ENCODE data around the gene GALNT2. TPM values are rescaled to one million over a fixed set of nuclear protein-coding genes. Genes with fewer than 3 reads are reported as not detected.

Gene GALNT2
- total and polyA plus RNA-seq, 12 donors, result 9.7 to 35.1 (median 25.8) TPM

DNA sequence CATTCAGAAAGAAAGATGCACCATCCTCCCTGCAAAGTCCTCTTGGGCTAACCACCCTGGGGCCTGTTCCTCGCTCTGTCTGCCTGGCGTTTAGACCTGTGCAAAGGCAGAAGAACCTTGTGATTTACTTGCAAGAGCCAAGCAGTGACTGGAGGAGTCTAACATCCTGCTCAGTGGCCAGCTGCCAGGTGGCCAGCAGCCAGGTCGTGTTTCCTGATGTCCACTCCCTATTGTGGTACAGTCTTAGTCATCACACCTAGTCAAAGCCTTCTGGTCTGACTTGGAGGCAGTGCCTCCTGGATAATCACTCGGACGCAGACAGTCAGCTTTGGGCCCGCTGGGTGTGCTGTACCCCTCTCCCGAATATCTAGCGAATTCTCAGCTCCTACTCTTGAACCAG, 241.0 kb downstream of the GALNT2 start:
- Histone ChIP-seq H3K27me3 (peaks cover 0 to 12% (median 0%) of the 10 kb centered on the region in 7 donors), H3K4me3 (no peak overlapping the region), H3K4me1 (peaks cover 0 to 30% (median 9%) of the 10 kb centered on the region in 9 donors), H3K9me3 (no peaks in the 10 kb centered on the region), H3K27ac (no peak overlapping the region), H3K36me3 (no peaks in the 10 kb centered on the region)
- peak; percentile 40 to 87 (median 71) for ATAC-seq
- TF ChIP-seq, protein P1, sequence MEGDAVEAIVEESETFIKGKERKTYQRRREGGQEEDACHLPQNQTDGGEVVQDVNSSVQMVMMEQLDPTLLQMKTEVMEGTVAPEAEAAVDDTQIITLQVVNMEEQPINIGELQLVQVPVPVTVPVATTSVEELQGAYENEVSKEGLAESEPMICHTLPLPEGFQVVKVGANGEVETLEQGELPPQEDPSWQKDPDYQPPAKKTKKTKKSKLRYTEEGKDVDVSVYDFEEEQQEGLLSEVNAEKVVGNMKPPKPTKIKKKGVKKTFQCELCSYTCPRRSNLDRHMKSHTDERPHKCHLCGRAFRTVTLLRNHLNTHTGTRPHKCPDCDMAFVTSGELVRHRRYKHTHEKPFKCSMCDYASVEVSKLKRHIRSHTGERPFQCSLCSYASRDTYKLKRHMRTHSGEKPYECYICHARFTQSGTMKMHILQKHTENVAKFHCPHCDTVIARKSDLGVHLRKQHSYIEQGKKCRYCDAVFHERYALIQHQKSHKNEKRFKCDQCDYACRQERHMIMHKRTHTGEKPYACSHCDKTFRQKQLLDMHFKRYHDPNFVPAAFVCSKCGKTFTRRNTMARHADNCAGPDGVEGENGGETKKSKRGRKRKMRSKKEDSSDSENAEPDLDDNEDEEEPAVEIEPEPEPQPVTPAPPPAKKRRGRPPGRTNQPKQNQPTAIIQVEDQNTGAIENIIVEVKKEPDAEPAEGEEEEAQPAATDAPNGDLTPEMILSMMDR (IDR thresholded peaks at IDR 0.05), result no peak
- intact Hi-C loops (cut with DNase I), result loop anchor here in 3 of 10 donors (10.0 kb wide), 3 partner anchors 93 to 753 kb away; partner anchors contain the start of gene ABCB10 (in 1 of the 3)
- WGBS, 2 donors, result 61 to 67% methylated on average over 8 of the region's 8 CpGs
- peak; percentile 74 for DNase-seq

DNA sequence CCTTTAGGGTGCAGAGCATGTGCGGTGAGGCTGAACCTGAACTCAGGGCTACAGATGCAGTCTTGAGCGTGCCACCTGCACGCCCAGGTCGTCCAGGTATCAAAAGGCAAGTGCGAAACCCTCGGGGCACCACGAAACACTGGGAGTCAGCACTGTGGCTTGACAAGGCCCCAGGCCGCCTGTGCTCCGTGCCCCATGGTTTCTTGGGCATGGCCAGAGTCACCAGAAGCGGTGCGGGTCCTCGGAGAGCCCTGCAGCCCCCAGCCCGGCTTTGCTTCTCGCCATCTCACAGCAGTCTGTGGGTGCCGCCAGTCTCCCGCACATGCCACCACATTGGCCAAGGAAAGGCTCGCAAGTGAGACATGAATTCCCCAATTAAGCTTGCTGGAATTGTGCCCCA, 241.8 kb downstream of the GALNT2 start:
- DNase-seq (no peak), ATAC-seq (no peak)
- TF ChIP-seq, protein P1 (IDR thresholded peaks at IDR 0.05), result no peak
- Histone ChIP-seq H3K27ac (no peak overlapping the region), H3K4me1 (peaks cover 0 to 25% (median 8%) of the 10 kb centered on the region in 9 donors), H3K4me3 (no peak overlapping the region), H3K9me3 (no peaks in the 10 kb centered on the region), H3K27me3 (peaks cover 0 to 15% (median 0%) of the 10 kb centered on the region in 7 donors), H3K36me3 (no peaks in the 10 kb centered on the region)
- WGBS, 2 donors, result 95 to 98% methylated on average over 17 of the region's 17 CpGs
- intact Hi-C loops (cut with DNase I), result loop anchor here in 3 of 10 donors (10.0 kb wide), 3 partner anchors 94 to 754 kb away; partner anchors contain the start of gene ABCB10 (in 1 of the 3)

DNA sequence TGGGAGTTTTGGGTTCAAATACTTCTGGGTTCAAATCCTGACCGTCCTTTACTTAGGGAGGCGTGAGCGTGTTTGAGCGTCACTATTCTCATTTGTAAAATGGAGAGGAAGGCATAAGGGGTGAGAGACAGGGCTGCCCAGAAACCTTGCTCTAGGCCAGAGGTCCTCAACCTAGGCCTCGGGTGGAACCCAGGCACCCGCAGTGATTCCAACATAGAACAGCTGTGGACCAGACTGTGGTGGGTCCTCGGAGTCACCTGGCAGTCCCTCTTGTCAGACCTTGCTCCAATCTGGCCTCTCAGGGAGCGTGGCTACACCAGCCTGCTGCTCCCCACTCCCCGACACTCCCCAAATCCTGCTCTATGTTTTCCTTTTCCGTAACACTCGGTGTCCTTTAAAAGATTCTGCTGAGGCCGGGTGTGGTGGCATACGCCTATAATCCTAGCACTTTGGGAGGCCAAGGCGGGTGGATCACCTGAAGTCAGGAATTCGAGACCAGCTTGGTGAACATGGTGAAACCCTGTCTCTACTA, 242.7 kb downstream of the GALNT2 start:
- H3K9me3 ChIP-seq, result no peaks in the 10 kb centered on the region
- no peaks in the 10 kb centered on the region for H3K36me3 ChIP-seq
- DNase-seq, result no peak
- no peak overlapping the region for H3K27ac ChIP-seq
- WGBS, 2 donors, result 96 to 97% methylated on average over 15 of the region's 15 CpGs
- no peak for ATAC-seq
- peaks cover 0 to 18% (median 0%) of the 10 kb centered on the region in 7 donors for H3K27me3 ChIP-seq
- intact Hi-C loops (cut with DNase I), result loop anchor here (1.0 to 10.0 kb wide), 7 partner anchors 95 to 1055 kb away; partner anchors contain the start of gene ABCB10 (in 1 of the 10)
- H3K4me1 ChIP-seq, result peaks cover 0 to 19% (median 8%) of the 10 kb centered on the region in 9 donors
- TF ChIP-seq, protein P1 (IDR thresholded peaks at IDR 0.05), result no peak
- no peak overlapping the region for H3K4me3 ChIP-seq

- peaks cover 0 to 19% (median 8%) of the 10 kb centered on the region in 9 donors for H3K4me1 ChIP-seq
- intact Hi-C loops (cut with DNase I), result loop anchor here in 9 of 10 donors (1.0 to 10.0 kb wide), 4 partner anchors 648 to 1056 kb away; no protein-coding TSS in a partner anchor
- WGBS, 2 donors, result 34 to 35% methylated on average over 14 of the region's 14 CpGs
- no peak overlapping the region for H3K4me3 ChIP-seq
- H3K27ac ChIP-seq, result no peak overlapping the region
- TF ChIP-seq, protein P1 (IDR thresholded peaks at IDR 0.05), result peak; percentile 87 to 97 (median 95)
- H3K36me3 ChIP-seq, result no peaks in the 10 kb centered on the region
- ATAC-seq (peak; percentile 82 to 94 (median 89)), DNase-seq (peak; percentile 72 to 74)
- H3K27me3 ChIP-seq, result peaks cover 0 to 18% (median 0%) of the 10 kb centered on the region in 7 donors
- H3K9me3 ChIP-seq, result no peaks in the 10 kb centered on the region
Measured at GRCh38 chr1:230310381-230311163, 243.5 kb downstream of the GALNT2 start.

All from heart right ventricle (tissue), 16 donors.